GM19395 (cell line): ENCODE results near the gene IER5.

Experiments used
- ATAC-seq: cut with Tn5 transposase; IDR thresholded peaks from one replicate; pipeline ENCODE4 v1.9.1; 2021; ENCODE audit warnings: mild to moderate bottlenecking, moderate library complexity; ENCODE audit not compliant: unreplicated experiment

IER5 gene

DNA sequence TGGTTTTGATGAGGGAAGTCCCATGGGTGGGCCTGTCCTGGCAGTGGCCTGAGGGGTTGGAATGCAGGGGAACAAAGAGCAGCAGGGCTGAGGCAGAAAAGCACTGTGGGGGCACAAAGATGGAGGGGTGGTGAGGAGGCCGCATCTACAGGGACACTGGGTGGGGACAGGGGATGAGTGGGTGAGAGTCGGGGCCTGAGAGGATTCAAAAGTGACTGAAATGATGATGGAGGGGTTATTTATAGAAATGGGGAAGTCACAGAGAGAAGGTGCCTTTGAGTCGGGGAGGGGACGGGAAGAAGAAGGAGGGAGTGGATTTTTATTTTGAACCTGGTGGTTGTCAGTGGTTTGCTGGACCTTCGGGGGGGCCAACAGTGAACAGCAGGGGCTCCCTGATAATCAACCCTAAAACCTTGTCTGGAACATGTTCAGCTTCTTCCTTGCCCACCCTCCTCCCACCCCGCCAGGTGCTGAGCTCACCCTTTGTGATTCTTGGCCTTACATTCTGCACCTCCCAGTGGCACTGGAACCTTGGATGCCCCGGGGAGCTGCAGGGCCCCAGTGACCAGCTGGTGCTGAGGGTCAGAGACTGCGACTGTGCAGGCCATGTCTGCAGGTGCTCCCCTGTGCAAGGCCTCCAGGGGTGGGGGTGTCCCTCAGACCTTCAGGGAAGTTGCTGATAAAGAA lies 42.9 kb downstream of the IER5 start:
- peak; percentile 34 for ATAC-seq

DNA sequence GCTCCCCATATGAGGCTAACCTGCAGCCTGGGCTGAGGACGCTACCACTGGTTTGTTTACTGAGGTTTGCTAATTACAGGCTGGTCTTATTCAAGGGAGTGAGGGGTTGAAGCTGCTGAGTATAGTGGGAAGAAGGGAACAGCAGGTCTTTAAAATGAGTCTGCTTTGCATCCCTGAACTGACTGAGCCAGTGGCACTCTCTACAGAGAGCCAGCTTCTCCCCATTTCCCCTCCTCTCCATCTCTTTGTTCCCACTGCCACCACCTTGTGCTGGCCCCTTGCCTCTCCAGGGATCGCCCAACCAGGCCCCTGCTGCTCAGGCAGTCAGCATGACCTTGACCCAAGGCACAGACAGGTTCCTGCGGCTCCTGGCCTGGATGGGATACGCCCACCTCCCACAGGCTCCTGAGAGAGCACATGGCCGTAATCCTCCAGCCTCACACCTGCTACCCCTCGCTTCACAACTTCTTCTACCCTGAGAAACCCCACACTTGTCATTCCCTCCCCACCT lies 45.0 kb downstream of the IER5 start:
- no peak for ATAC-seq

DNA sequence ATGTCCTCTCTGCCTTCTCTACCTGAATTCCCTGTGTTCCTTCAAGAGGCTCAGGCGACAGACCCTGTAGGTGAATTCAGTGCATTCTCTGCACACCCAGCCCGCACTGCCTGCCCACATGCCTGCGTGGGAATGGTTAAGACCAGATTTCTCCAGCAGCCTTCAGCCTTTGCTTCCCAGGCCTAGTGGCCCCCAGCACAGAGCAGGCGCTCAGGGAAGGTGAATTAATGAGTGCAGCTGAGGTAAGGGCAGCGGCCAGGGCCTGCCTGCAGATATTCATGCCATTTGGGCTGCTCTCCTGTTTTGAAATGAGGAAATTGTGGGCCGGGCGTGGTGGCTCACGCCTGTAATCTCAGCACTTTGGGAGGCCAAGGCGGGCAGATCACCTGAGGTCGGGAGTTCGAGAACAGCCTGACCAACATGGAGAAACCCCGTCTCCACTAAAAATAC lies 45.5 kb downstream of the IER5 start:
- ATAC-seq: no peak

DNA sequence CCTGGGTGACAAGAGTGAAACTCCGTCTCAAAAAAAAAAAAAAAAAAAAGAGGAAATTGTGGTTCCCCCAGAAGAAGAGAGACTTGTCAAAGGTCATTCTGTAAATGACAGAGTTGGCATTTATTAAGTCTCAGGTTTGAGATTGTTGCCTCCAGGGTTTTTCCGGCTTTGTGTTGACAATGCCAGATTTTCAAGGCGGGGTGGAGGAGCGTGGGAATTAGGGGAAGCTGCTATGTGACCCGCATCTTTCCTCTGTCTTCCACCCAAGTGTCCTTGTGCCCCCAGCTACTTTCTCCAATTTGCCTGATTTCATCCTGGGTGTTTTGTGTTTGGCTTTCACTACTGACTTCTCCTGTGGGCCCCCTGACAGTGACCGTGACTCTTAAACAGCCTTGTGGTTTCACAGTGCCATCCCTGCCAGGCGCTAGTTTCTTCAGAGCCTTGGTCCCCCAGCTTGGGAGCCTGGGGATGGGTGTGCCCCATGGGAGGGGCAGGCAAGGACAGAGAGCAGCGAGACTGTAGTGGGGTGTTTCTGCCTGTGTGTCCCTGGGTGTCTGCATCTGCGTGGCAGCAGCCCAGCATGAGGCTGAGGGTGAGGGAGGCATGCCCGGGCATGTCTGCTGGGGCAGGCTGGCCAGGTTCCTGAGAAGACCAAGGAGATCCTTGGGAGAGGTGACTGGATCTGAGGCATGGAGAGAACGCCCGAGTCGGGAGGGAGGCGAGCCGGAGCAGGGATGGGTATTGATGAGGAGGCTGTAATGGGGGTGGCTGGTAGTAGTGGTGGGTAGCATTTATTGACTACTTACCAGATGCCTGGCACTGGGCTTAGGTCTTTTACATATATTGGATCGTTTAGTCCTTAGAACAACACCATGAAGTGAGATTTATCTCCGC lies 46.3 kb downstream of the IER5 start:
- ATAC-seq: peak; percentile 40

DNA sequence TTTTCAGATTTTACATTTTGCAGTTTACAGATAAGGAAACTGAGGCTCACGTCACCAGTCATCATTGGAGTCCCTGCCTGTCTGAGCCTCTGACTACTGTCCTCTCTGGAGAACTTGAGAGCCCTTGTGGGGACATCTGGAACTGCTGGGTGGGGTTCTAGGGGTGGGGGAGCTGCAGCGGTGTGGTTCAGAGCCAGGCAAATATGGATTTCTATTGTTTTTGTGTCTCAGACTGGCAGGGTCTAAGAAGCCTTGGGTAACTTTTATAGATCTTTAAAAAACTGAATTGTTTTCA lies 46.9 kb downstream of the IER5 start:
- no peak for ATAC-seq

DNA sequence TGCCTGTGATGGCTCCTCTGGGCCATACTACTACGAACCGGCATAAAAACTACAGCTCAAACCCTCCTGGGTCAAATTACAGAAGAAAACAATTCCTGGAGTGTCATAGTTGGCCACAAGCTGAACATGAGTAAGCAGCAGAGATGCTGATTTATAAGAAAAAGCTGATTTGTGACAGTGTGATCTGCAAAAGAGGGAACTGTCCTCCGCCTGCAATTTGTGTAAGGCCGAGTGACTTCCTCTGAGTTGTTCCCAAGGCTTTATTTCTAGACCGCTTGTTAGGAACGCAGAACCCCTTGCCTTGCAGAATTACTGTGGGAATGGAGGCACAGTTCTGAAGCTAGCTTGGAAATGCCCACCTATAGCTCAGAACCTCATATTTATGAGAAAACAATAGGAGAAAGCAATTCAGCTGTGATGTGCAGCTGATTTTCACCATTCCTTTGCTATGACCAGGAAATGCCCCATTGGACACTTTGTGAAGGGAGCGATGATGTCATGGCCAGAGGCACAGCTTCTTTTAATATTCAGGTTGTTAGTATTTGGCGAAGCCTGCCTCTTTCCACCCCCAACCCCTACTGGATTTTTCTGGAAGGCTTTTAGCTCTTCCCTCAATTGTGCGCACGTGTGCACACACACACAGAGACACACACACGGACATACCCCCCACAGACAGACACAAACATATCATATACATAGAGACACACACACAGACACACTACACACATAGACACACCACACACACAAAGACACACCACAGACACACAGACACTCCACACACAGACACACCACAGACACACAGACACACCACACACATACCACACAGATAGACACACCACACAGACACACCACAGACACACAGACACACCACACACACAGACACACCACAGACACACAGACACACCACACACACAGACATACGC lies 47.6 kb downstream of the IER5 start:
- no peak for ATAC-seq

DNA sequence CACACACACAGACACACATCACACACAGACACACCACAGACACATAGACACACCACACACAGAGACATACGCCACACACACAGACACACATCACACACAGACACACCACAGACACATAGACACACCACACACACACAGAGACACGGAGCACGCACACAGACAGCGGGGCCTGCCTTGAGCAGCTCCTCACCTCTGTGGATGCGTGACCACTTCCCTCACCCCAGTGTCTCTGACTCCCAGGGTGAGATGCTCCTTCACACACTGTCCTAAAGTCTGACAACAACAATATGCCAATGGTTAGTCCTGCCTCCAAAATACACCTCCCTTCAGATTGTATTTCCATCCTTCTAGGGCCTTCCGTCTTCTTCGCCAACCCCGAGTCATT lies 48.2 kb downstream of the IER5 start:
- no peak for ATAC-seq

DNA sequence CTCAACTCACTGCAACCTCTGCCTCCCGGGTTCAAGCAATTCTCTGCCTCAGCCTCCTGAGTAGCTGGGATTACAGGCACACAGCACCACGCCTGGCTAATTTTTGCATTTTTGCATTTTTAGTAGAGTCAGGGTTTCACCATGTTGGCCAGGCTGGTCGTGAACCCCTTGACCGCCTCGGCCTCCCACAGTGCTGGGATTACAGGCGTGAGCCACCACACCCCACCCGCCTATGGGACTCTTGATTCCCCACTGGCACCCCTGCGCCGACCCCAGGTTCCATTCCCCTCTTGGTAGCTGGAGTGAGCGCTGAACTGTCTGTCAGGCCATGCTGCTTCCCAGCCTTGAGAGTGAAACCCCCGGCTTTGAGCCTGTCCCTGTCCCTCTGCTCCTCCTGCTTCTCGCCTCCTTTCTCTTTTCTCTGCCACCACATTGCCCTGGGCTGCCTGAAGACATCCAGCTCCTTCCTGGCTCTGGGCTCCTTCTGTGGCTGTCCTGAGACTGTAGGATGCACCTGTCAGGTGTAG lies 48.8 kb downstream of the IER5 start:
- ATAC-seq: no peak

DNA sequence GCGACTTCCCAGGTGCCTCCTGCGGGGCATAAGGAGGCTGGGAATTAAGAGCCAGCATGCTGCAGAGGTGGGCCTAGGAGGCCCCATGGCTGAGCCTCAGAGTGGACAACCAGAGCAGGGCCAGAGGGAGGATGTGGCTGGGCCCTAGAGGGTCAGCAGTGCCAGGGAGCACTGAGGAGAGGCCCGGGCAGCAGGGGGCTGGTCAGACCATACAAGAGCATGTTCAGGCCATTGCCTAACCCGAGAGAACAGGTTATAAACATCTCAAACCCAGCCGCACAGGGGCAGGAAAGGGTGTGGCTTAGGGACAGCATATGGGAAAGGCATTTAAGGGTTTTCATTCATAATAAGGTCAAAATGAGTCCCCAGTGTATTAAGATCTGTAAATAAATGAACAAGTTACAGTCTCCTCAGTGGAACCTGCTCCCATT lies 51.1 kb downstream of the IER5 start:
- ATAC-seq: no peak

DNA sequence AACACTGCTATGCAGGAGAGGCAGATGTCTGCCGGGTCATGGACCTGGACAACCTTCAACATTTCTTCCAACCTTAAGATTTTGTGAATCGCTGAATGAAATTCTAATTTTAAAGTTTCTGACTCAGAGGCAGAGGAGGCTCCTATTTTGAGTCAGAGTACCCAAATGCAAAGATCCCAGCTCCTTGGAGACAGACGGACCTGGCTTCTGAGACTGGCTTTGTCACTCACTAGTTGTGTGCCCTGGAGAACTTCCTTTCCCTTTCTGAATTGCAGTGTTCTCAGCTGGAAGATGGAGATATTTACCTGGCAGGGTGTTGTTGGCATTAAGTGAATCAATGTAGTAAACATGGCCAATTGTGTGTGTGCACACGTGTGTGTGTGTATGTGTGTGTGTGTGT lies 51.9 kb downstream of the IER5 start:
- no peak for ATAC-seq

DNA sequence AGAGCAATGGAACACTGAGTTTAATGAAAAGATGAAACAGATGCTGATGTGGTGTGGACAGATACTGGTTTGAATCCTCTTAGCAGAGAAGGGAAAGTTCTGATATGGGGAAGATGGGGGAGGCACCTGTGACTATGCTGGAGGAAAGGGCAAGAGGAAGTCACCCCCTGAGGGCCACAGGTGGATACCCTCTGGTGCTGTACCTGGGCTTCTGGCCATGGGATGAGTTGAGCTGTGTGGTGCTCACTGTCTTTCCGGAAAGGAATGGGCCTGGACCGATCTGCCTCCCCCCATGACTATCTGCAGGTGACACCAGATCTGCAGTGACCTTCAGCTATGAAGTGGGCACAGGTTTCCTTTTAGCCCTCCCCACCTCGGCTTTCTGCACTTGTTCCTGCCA lies 52.4 kb downstream of the IER5 start:
- ATAC-seq: no peak

DNA sequence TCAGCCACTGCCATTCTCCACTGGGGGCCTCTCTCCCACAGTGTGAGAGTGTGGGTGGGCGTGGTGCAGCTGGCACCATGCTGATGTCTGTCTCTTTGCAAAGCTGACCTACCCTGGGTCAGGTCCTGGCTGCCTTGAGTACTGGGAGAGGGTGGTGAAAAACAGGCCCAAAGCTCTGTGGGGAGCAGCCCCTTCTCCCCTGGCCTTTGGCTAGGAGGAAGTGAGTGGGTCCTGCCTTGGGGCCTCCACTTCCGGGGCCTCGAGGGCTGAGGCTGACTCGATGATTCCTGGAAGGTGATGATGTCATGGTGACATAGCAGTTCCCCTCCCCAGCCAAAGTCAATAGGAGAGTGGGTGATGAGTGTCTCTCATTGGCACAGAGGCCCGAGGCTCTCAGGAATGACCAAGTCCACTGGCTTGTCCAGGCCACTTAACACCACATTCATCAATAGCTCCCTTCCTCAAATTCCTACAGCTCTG lies 53.0 kb downstream of the IER5 start:
- ATAC-seq: no peak
